ENCODE results near the gene C2CD4A.

C2CD4A gene

GRCh38 chr15:62054979-62055378 is 11.8 kb upstream of the C2CD4A start:
- DNase-seq (no peak), ATAC-seq (no peak)
- peaks cover 56% of the 10 kb centered on the region for H3K4me1 Mint-ChIP-seq
- no peaks in the 10 kb centered on the region for H3K9me3 Mint-ChIP-seq
- no peaks in the 10 kb centered on the region for H3K27me3 Mint-ChIP-seq
- H3K4me3 Mint-ChIP-seq = no peak overlapping the region
- no peak overlapping the region for H3K27ac Mint-ChIP-seq

- Mint-ChIP-seq H3K4me1 (peaks cover 69% of the 10 kb centered on the region), H3K4me3 (no peak overlapping the region), H3K27ac (no peak overlapping the region), H3K27me3 (no peaks in the 10 kb centered on the region), H3K9me3 (no peaks in the 10 kb centered on the region)
- ATAC-seq (no peak), DNase-seq (no peak)
These were observed 9.3 kb upstream of the C2CD4A start for GRCh38 chr15:62057341-62057980.

GRCh38 chr15:62058327-62059028 is 8.3 kb upstream of the C2CD4A start:
- Mint-ChIP-seq H3K4me1 (peaks cover 69% of the 10 kb centered on the region), H3K4me3 (peak overlapping the region; percentile 26 to 42), H3K9me3 (no peaks in the 10 kb centered on the region), H3K27me3 (peaks cover 3% of the 10 kb centered on the region), H3K27ac (peak overlapping the region; percentile 10 to 34)
- no peak for DNase-seq
- no peak for ATAC-seq

- DNase-seq (no peak), ATAC-seq (no peak)
- peak overlapping the region; percentile 88 to 95 for H3K4me3 Mint-ChIP-seq
- H3K27ac Mint-ChIP-seq = peak overlapping the region; percentile 96 to 97
- H3K27me3 Mint-ChIP-seq = peaks cover 9% of the 10 kb centered on the region
- peaks cover 65% of the 10 kb centered on the region for H3K4me1 Mint-ChIP-seq
- no peaks in the 10 kb centered on the region for H3K9me3 Mint-ChIP-seq
These were observed 7.5 kb upstream of the C2CD4A start for GRCh38 chr15:62059108-62059815.

GRCh38 chr15:62059816-62060112 is 7.0 kb upstream of the C2CD4A start:
- peak overlapping the region; percentile 96 to 97 for H3K27ac Mint-ChIP-seq
- peak; percentile 74 to 78 for DNase-seq
- ATAC-seq = peak; percentile 83
- H3K9me3 Mint-ChIP-seq = no peaks in the 10 kb centered on the region
- peaks cover 9% of the 10 kb centered on the region for H3K27me3 Mint-ChIP-seq
- peak overlapping the region; percentile 88 to 95 for H3K4me3 Mint-ChIP-seq
- H3K4me1 Mint-ChIP-seq = peaks cover 60% of the 10 kb centered on the region

- H3K27me3 Mint-ChIP-seq = peaks cover 9% of the 10 kb centered on the region
- H3K9me3 Mint-ChIP-seq = no peaks in the 10 kb centered on the region
- peaks cover 55% of the 10 kb centered on the region for H3K4me1 Mint-ChIP-seq
- ATAC-seq (peak; percentile 93), DNase-seq (peak; percentile 94)
- H3K4me3 Mint-ChIP-seq = peak within 1 kb of the TSS; percentile 88 to 95
- H3K27ac Mint-ChIP-seq = peak within 1 kb of the TSS; percentile 96 to 97
These were observed 6.5 kb upstream of the C2CD4A start, which contains the start of gene VPS13C for GRCh38 chr15:62060113-62060895. VPS13C (minus strand) TSS chr15:62060447; CDS start chr15:62060374, 73 bp downstream.

GRCh38 chr15:62060896-62061280 is 5.9 kb upstream of the C2CD4A start:
- peaks cover 12% of the 10 kb centered on the region for H3K27me3 Mint-ChIP-seq
- peak overlapping the region; percentile 88 to 95 for H3K4me3 Mint-ChIP-seq
- H3K9me3 Mint-ChIP-seq = no peaks in the 10 kb centered on the region
- peaks cover 55% of the 10 kb centered on the region for H3K4me1 Mint-ChIP-seq
- ATAC-seq = no peak
- H3K27ac Mint-ChIP-seq = peak overlapping the region; percentile 92 to 97
- DNase-seq = no peak

GRCh38 chr15:62063825-62064635 is 2.7 kb upstream of the C2CD4A start:
- DNase-seq (no peak), ATAC-seq (no peak)
- Mint-ChIP-seq H3K9me3 (no peaks in the 10 kb centered on the region), H3K27me3 (peaks cover 33% of the 10 kb centered on the region), H3K27ac (no peak overlapping the region), H3K4me1 (peaks cover 56% of the 10 kb centered on the region), H3K4me3 (no peak overlapping the region)

- Mint-ChIP-seq H3K27me3 (peaks cover 39% of the 10 kb centered on the region), H3K9me3 (no peaks in the 10 kb centered on the region), H3K4me3 (peak overlapping the region; percentile 88 to 89), H3K4me1 (peaks cover 37% of the 10 kb centered on the region), H3K27ac (peak overlapping the region; percentile 21 to 74)
- ATAC-seq (peak; percentile 77), DNase-seq (peak; percentile 32 to 37)
These were observed 769 bp downstream of the C2CD4A start for GRCh38 chr15:62067448-62068044.

GRCh38 chr15:62068071-62068809 is 1.5 kb downstream of the C2CD4A start:
- DNase-seq (peak; percentile 25 to 49), ATAC-seq (peak; percentile 68)
- H3K27ac Mint-ChIP-seq = no peak overlapping the region
- no peaks in the 10 kb centered on the region for H3K9me3 Mint-ChIP-seq
- peak overlapping the region; percentile 69 to 73 for H3K4me3 Mint-ChIP-seq
- peaks cover 30% of the 10 kb centered on the region for H3K4me1 Mint-ChIP-seq
- H3K27me3 Mint-ChIP-seq = peaks cover 39% of the 10 kb centered on the region

- no peak for DNase-seq
- no peaks in the 10 kb centered on the region for H3K9me3 Mint-ChIP-seq
- H3K4me3 Mint-ChIP-seq = peak overlapping the region; percentile 69 to 73
- peak; percentile 31 for ATAC-seq
- peak overlapping the region; percentile 10 to 46 for H3K27ac Mint-ChIP-seq
- peaks cover 35% of the 10 kb centered on the region for H3K27me3 Mint-ChIP-seq
- H3K4me1 Mint-ChIP-seq = peaks cover 25% of the 10 kb centered on the region
These were observed 2.0 kb downstream of the C2CD4A start for GRCh38 chr15:62068810-62069167.

- no peak for ATAC-seq
- Mint-ChIP-seq H3K27ac (no peak overlapping the region), H3K27me3 (peaks cover 37% of the 10 kb centered on the region), H3K9me3 (no peaks in the 10 kb centered on the region), H3K4me3 (no peak overlapping the region), H3K4me1 (peaks cover 23% of the 10 kb centered on the region)
- DNase-seq = no peak
These were observed 2.8 kb downstream of the C2CD4A start for GRCh38 chr15:62069551-62069950.

- DNase-seq (no peak), ATAC-seq (no peak)
- H3K27ac Mint-ChIP-seq = no peak overlapping the region
- H3K4me3 Mint-ChIP-seq = no peak overlapping the region
- H3K4me1 Mint-ChIP-seq = peaks cover 15% of the 10 kb centered on the region
- no peaks in the 10 kb centered on the region for H3K9me3 Mint-ChIP-seq
- H3K27me3 Mint-ChIP-seq = peaks cover 25% of the 10 kb centered on the region
These were observed 5.0 kb downstream of the C2CD4A start for GRCh38 chr15:62071711-62072308.
